NCI-H1105 treated with DMSO at 0.1 percent for 48 hours (cell line): ENCODE measurements around the gene OR5B3.
"Not testable (repeated sequence)": the region's sequence is repeated elsewhere in the genome, so short reads cannot be mapped to it uniquely, and the experiment has no call there.

Experiments used
- DNase-seq: peaks from one replicate; lab custom pipeline; 2025; lab: John Stamatoyannopoulos, UW

Gene OR5B3

GRCh38 chr11:58406774-58407173 is at the start of gene OR5B3:
TSS of gene OR5B3 (minus strand) at chr11:58406874. CDS start at chr11:58403409, 3,465 bp downstream.
- DNase-seq, result no peak

- no peak for DNase-seq
Measured at GRCh38 chr11:58451585-58451984, 44.9 kb upstream of the OR5B3 start.

- DNase-seq, result no peak
Measured at GRCh38 chr11:58446294-58446693, 39.6 kb upstream of the OR5B3 start.

- DNase-seq, result no peak
Measured at GRCh38 chr11:58444300-58444699, 37.6 kb upstream of the OR5B3 start.

- DNase-seq, result no peak
Measured at GRCh38 chr11:58442136-58442535, 35.5 kb upstream of the OR5B3 start, which contains the start of gene OR5B12. TSS of gene OR5B12 (minus strand) at chr11:58442236. CDS start at chr11:58440151, 2,085 bp downstream.

- DNase-seq, result no peak
Measured at GRCh38 chr11:58438486-58438885, 31.8 kb upstream of the OR5B3 start.

GRCh38 chr11:58434217-58434616 is 27.5 kb upstream of the OR5B3 start:
- no peak for DNase-seq

- DNase-seq, result no peak
Measured at GRCh38 chr11:58433638-58434203, 27.0 kb upstream of the OR5B3 start.

- no peak for DNase-seq
Measured at GRCh38 chr11:58429273-58429672, 22.6 kb upstream of the OR5B3 start.

- no peak for DNase-seq
Measured at GRCh38 chr11:58428021-58428420, 21.3 kb upstream of the OR5B3 start, which contains the start of gene OR5B2. TSS of gene OR5B2 (minus strand) at chr11:58428121. CDS start at chr11:58423261, 4,860 bp downstream.

GRCh38 chr11:58399622-58400021 is 7.1 kb downstream of the OR5B3 start:
- DNase-seq, result not testable (repeated sequence)

- no peak for DNase-seq
Measured at GRCh38 chr11:58395581-58395980, 11.1 kb downstream of the OR5B3 start.

- no peak for DNase-seq
Measured at GRCh38 chr11:58394195-58394594, 12.5 kb downstream of the OR5B3 start.

GRCh38 chr11:58392746-58393145 is 13.9 kb downstream of the OR5B3 start:
- DNase-seq, result no peak

GRCh38 chr11:58391879-58392278 is 14.8 kb downstream of the OR5B3 start:
- DNase-seq, result no peak

- no peak for DNase-seq
Measured at GRCh38 chr11:58390551-58391063, 16.1 kb downstream of the OR5B3 start.

- no peak for DNase-seq
Measured at GRCh38 chr11:58358969-58359368, 47.7 kb downstream of the OR5B3 start, which contains the start of gene OR5B17. TSS of gene OR5B17 (minus strand) at chr11:58359069. CDS start at chr11:58359069, 0 bp downstream.

- no peak for DNase-seq
Measured at GRCh38 chr11:58354727-58355126, 51.9 kb downstream of the OR5B3 start.
